Liver (tissue), 9 donors: ENCODE measurements around the gene COL17A1. TPM values are rescaled to one million over a fixed set of nuclear protein-coding genes. Genes with fewer than 3 reads are reported as not detected.

ENCODE experiments used
- DNase-seq: peaks from one replicate; pipeline ENCODE4 v3.0.0-alpha.2; 2017; ENCODE audit warnings: low spot score
- H3K27ac ChIP-seq, 2 donors: one replicate each; pipeline ENCODE4 v1.7.0; 2013; ENCODE audit warnings: inconsistent platforms in 2 of 2, low read length in 2 of 2, control low read depth in 1 of 2, low read depth in 1 of 2, mild to moderate bottlenecking in 1 of 2
- H3K27me3 ChIP-seq, 4 donors: one replicate each; pipeline versions ENCODE4 v1.6.1 to v1.7.0; 2013; ENCODE audit warnings: low read length in 3 of 4, inconsistent platforms in 1 of 4, mild to moderate bottlenecking in 1 of 4, moderate library complexity in 1 of 4; ENCODE audit not compliant: control insufficient read depth in 4 of 4, insufficient read depth in 4 of 4
- H3K36me3 ChIP-seq, 4 donors: one replicate each; pipeline versions ENCODE4 v1.6.1 to v1.7.0; 2013; ENCODE audit warnings: low read length in 3 of 4, mild to moderate bottlenecking in 3 of 4, low read depth in 1 of 4, moderate library complexity in 1 of 4; ENCODE audit not compliant: control insufficient read depth in 4 of 4, insufficient read depth in 3 of 4
- H3K4me1 ChIP-seq, 4 donors: one replicate each; pipeline versions ENCODE4 v1.6.1 to v1.7.0; 2013; ENCODE audit warnings: low read length in 3 of 4, mild to moderate bottlenecking in 3 of 4, moderate library complexity in 1 of 4; ENCODE audit not compliant: control insufficient read depth in 4 of 4, insufficient read depth in 4 of 4
- H3K4me3 ChIP-seq, 3 donors: one replicate each; pipeline versions ENCODE4 v1.6.1 to v1.7.0; 2013; ENCODE audit warnings: low read length in 3 of 3, control low read depth in 1 of 3, low read depth in 1 of 3, mild to moderate bottlenecking in 1 of 3
- H3K9ac ChIP-seq, 2 donors: one replicate each; pipeline ENCODE4 v1.7.0; 2013; ENCODE audit warnings: low read length in 2 of 2, mild to moderate bottlenecking in 2 of 2, moderate library complexity in 2 of 2, control low read depth in 1 of 2, low read depth in 1 of 2
- H3K9me3 ChIP-seq, 4 donors: one replicate each; pipeline versions ENCODE4 v1.6.1 to v1.7.0; 2013; ENCODE audit warnings: low read length in 3 of 4; ENCODE audit not compliant: control insufficient read depth in 4 of 4
- ATF3 ChIP-seq: IDR thresholded peaks from 2 replicates; pipeline ENCODE4 v1.6.1; 2016; ENCODE audit warnings: antibody characterized with exemption
- CTCF ChIP-seq: fragments of 150-350 bp; IDR thresholded peaks from 2 replicates; pipeline ENCODE4 v1.5.1; 2017; ENCODE audit warnings: improper control_type of control experiment, low read depth, low read length; ENCODE audit not compliant: missing input control
- EGR1 ChIP-seq, 2 donors: IDR thresholded peaks; 2 replicates each; pipeline ENCODE4 v1.6.1; 2016 to 2018; ENCODE audit warnings: antibody characterized with exemption in 2 of 2, low read depth in 2 of 2
- FOXA1 ChIP-seq: IDR thresholded peaks from 2 replicates; pipeline ENCODE4 v1.6.1; 2016; ENCODE audit warnings: antibody characterized with exemption
- FOXA2 ChIP-seq: IDR thresholded peaks from 2 replicates; pipeline ENCODE4 v1.6.1; 2016; ENCODE audit warnings: antibody characterized with exemption
- GABPA ChIP-seq, 2 donors: IDR thresholded peaks in 1 of 2; conservative IDR thresholded peaks in 1 of 2; 2 replicates each; pipeline ENCODE4 v1.6.1; 2016; ENCODE audit warnings: antibody characterized with exemption in 2 of 2, mild to moderate bottlenecking in 1 of 2, moderate library complexity in 1 of 2
- HNF4A ChIP-seq, 2 donors: conservative IDR thresholded peaks; 2 replicates each; pipeline ENCODE4 v1.6.1; 2016; ENCODE audit warnings: antibody characterized with exemption in 2 of 2, mild to moderate bottlenecking in 2 of 2
- HNF4G ChIP-seq: IDR thresholded peaks from 2 replicates; pipeline ENCODE4 v1.6.1; 2016; ENCODE audit warnings: antibody characterized with exemption
- JUND ChIP-seq, 2 donors: IDR thresholded peaks; 2 replicates each; pipeline ENCODE4 v1.6.1; 2016; ENCODE audit warnings: antibody characterized with exemption in 2 of 2
- MAX ChIP-seq: IDR thresholded peaks from 2 replicates; pipeline ENCODE4 v1.6.1; 2016; ENCODE audit warnings: antibody characterized with exemption
- NR2F2 ChIP-seq: IDR thresholded peaks from 2 replicates; pipeline ENCODE4 v1.6.1; 2016; ENCODE audit warnings: antibody characterized with exemption
- RAD21 ChIP-seq, 2 donors: IDR thresholded peaks; 2 replicates each; pipeline ENCODE4 v1.6.1; 2016; ENCODE audit warnings: antibody characterized with exemption in 2 of 2, mild to moderate bottlenecking in 2 of 2
- REST ChIP-seq: IDR thresholded peaks from 2 replicates; pipeline ENCODE4 v1.6.1; 2016; ENCODE audit warnings: antibody characterized with exemption, mild to moderate bottlenecking
- SP1 ChIP-seq: IDR thresholded peaks from 2 replicates; pipeline ENCODE4 v1.6.1; 2018; ENCODE audit warnings: antibody characterized with exemption, mild to moderate bottlenecking
- TAF1 ChIP-seq: conservative IDR thresholded peaks from 2 replicates; pipeline ENCODE4 v1.6.1; 2016; ENCODE audit warnings: antibody characterized with exemption, mild to moderate bottlenecking
- YY1 ChIP-seq: IDR thresholded peaks from 2 replicates; pipeline ENCODE4 v1.6.1; 2016; ENCODE audit warnings: antibody characterized with exemption, mild to moderate bottlenecking
- ZBTB33 ChIP-seq: IDR thresholded peaks from 2 replicates; pipeline ENCODE4 v1.6.1; 2016; ENCODE audit warnings: antibody characterized with exemption
- WGBS: extraction: QIAGEN DNeasy Blood & Tissue Kit; methylation state at CpG from one replicate; pipeline ENCODE4 v1.1.7; 2013; 5-methylcytosine and 5-hydroxymethylcytosine counted together
- polyA plus RNA-seq, 2 donors: library from polyadenylated mRNA; stranded (reverse) in 1 of 2; unstranded in 1 of 2; fragments of 200-250 nt in 1 of 2; fragments of >200 nt in 1 of 2; fragmentation: Nextera tagmentation in 1 of 2; extraction: Ambion mirVana in 1 of 2; gene quantifications; one replicate each; pipeline versions ENCODE4 v1.2.1 to v1.2.3, GENCODE V29; 2013 to 2015
- total RNA-seq, 2 donors: library from RNA; depleted of rRNA; stranded (reverse); fragments of >200 nt; gene quantifications; one replicate each; pipeline ENCODE4 v1.2.3, GENCODE V29; 2014
- donor health status: healthy.
- donor health status: healthy.
- donor health status: healthy.
- donor health status: healthy.
- donor health status: healthy.

The COL17A1 gene
- total and polyA plus RNA-seq, 4 donors: 0.05 to 1.7 TPM; not detected in 2

GRCh38 chr10:104090611-104091010 lies 4.9 kb upstream of the COL17A1 start:
- Histone ChIP-seq H3K4me3 (no peak overlapping the region), H3K27me3 (no peaks in the 10 kb centered on the region), H3K4me1 (no peaks in the 10 kb centered on the region), H3K9ac (no peak overlapping the region), H3K36me3 (no peaks in the 10 kb centered on the region), H3K27ac (no peak overlapping the region), H3K9me3 (no peaks in the 10 kb centered on the region)
- WGBS: 81% methylated on average over 2 of the region's 2 CpGs
- TF ChIP-seq HNF4A (conservative IDR thresholded peaks at IDR 0.05) (no peak), FOXA2 (no peak), JUND (IDR thresholded peaks at IDR 0.05) (no peak), EGR1 (IDR thresholded peaks at IDR 0.05; ENCODE audit: low read depth in 2 of 2) (no peak), TAF1 (no peak), RAD21 (IDR thresholded peaks at IDR 0.05) (no peak), ATF3 (no peak), ZBTB33 (no peak), GABPA (IDR thresholded peaks at IDR 0.05 in 1 of 2, conservative IDR thresholded peaks at IDR 0.05 in 1 of 2) (no peak), SP1 (no peak), NR2F2 (no peak), YY1 (no peak), FOXA1 (no peak)
- no peak for DNase-seq

GRCh38 chr10:104089621-104090020 lies 3.9 kb upstream of the COL17A1 start:
- no peak for TF ChIP-seq ZBTB33
- no peak for TF ChIP-seq ATF3
- TF ChIP-seq HNF4A (conservative IDR thresholded peaks at IDR 0.05): no peak
- TF ChIP-seq EGR1 (IDR thresholded peaks at IDR 0.05; ENCODE audit: low read depth in 2 of 2): no peak
- TF ChIP-seq YY1: no peak
- no peak for TF ChIP-seq TAF1
- TF ChIP-seq NR2F2: no peak
- no peak for TF ChIP-seq JUND (IDR thresholded peaks at IDR 0.05)
- TF ChIP-seq SP1: no peak
- TF ChIP-seq FOXA1: no peak
- TF ChIP-seq RAD21 (IDR thresholded peaks at IDR 0.05): no peak
- no peak for TF ChIP-seq HNF4G
- no peak for TF ChIP-seq CTCF
- TF ChIP-seq GABPA (IDR thresholded peaks at IDR 0.05 in 1 of 2, conservative IDR thresholded peaks at IDR 0.05 in 1 of 2): no peak
- no peak for TF ChIP-seq REST
- TF ChIP-seq MAX: no peak
- TF ChIP-seq FOXA2: no peak
- 90% methylated on average over 3 of the region's 3 CpGs for WGBS
- Histone ChIP-seq H3K4me1 (no peaks in the 10 kb centered on the region), H3K9ac (no peak overlapping the region), H3K27ac (no peak overlapping the region), H3K27me3 (no peaks in the 10 kb centered on the region), H3K36me3 (no peaks in the 10 kb centered on the region), H3K4me3 (no peak overlapping the region), H3K9me3 (no peaks in the 10 kb centered on the region)
- DNase-seq: no peak
